Measurements from ENCODE around the gene LIPG. TPM values are rescaled to one million over a fixed set of nuclear protein-coding genes. Genes with fewer than 3 reads are reported as not detected.

Gene LIPG
- total RNA-seq, 2 donors from 2014 or later = 0.51 to 0.93 TPM

GRCh38 chr18:49534846-49535601 is 26.8 kb upstream of the LIPG start:
- H3K27ac ChIP-seq = no peak overlapping the region
- no peaks in the 10 kb centered on the region for H3K36me3 ChIP-seq
- H3K27me3 ChIP-seq = no peaks in the 10 kb centered on the region
- TF ChIP-seq CTCF (IDR thresholded peaks at IDR 0.05) = no peak
- DNase-seq (ENCODE audit: low spot score) = no peak
- no peaks in the 10 kb centered on the region for H3K4me1 ChIP-seq
- H3K9me3 ChIP-seq = no peaks in the 10 kb centered on the region
- H3K4me3 ChIP-seq = no peak overlapping the region

- Histone ChIP-seq H3K4me1 (no peaks in the 10 kb centered on the region), H3K4me3 (no peak overlapping the region), H3K27me3 (no peaks in the 10 kb centered on the region), H3K9me3 (no peaks in the 10 kb centered on the region), H3K36me3 (no peaks in the 10 kb centered on the region), H3K27ac (no peak overlapping the region)
- TF ChIP-seq CTCF (IDR thresholded peaks at IDR 0.05) = no peak
- DNase-seq (ENCODE audit: low spot score) = no peak
These were observed 24.5 kb upstream of the LIPG start for GRCh38 chr18:49537232-49537896.

GRCh38 chr18:49544362-49544761 is 17.5 kb upstream of the LIPG start:
- TF ChIP-seq CTCF (IDR thresholded peaks at IDR 0.05) = no peak
- H3K4me3 ChIP-seq = no peak overlapping the region
- H3K9me3 ChIP-seq = no peaks in the 10 kb centered on the region
- no peak overlapping the region for H3K27ac ChIP-seq
- no peak for DNase-seq (ENCODE audit: low spot score)
- no peaks in the 10 kb centered on the region for H3K27me3 ChIP-seq
- no peaks in the 10 kb centered on the region for H3K4me1 ChIP-seq
- H3K36me3 ChIP-seq = no peaks in the 10 kb centered on the region

- H3K9me3 ChIP-seq = no peaks in the 10 kb centered on the region
- H3K36me3 ChIP-seq = no peaks in the 10 kb centered on the region
- no peaks in the 10 kb centered on the region for H3K27me3 ChIP-seq
- no peak for DNase-seq (ENCODE audit: low spot score)
- TF ChIP-seq CTCF (IDR thresholded peaks at IDR 0.05) = no peak
- H3K27ac ChIP-seq = no peak overlapping the region
- H3K4me1 ChIP-seq = no peaks in the 10 kb centered on the region
- H3K4me3 ChIP-seq = no peak overlapping the region
These were observed 15.6 kb upstream of the LIPG start for GRCh38 chr18:49546278-49546677.

- Histone ChIP-seq H3K36me3 (no peaks in the 10 kb centered on the region), H3K27ac (no peak overlapping the region), H3K4me3 (no peak overlapping the region), H3K9me3 (no peaks in the 10 kb centered on the region), H3K27me3 (no peaks in the 10 kb centered on the region), H3K4me1 (no peaks in the 10 kb centered on the region)
- DNase-seq (ENCODE audit: low spot score) = no peak
- TF ChIP-seq CTCF (IDR thresholded peaks at IDR 0.05) = no peak
These were observed 15.1 kb upstream of the LIPG start for GRCh38 chr18:49546719-49547273.
